ENCODE measurements around the gene MCM8.

The MCM8 gene

GRCh38 chr20:5950271-5951031 lies at the start of gene MCM8, which contains the start of gene TRMT6:
Gene MCM8, plus strand, starts transcription at chr20:5950652. Its CDS starts 1,364 bp downstream, at chr20:5952016.
Gene TRMT6, minus strand, starts transcription at chr20:5950533. Its CDS starts 128 bp downstream, at chr20:5950405.
- peak; percentile 91 for DNase-seq (ENCODE audit: low read depth)

GRCh38 chr20:5900908-5901307 lies 49.5 kb upstream of the MCM8 start:
- DNase-seq (ENCODE audit: low read depth) = no peak

- no peak for DNase-seq (ENCODE audit: low read depth)
These were observed 41.5 kb upstream of the MCM8 start for GRCh38 chr20:5908981-5909380.

DNA sequence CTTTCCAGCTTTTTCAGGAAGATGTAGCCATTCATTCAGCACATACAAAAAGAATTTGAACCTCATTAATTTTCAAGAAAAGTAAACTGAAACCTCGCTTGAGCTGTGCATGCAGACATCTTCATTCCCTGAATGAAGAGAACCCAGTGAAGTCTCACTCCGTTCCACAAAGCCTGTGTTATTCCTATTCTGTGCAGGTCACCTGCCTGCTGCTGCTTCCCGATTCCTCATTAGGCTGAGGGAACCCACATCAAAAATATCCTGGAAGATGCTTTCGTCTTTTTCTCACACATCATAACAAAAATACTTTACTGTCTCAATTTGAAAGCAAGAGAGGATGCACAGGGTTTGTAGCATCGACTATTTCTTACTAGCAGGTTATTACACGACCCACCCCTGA lies 40.3 kb upstream of the MCM8 start:
- no peak for DNase-seq (ENCODE audit: low read depth)

GRCh38 chr20:5913166-5913565 lies 37.3 kb upstream of the MCM8 start:
- no peak for DNase-seq (ENCODE audit: low read depth)

- no peak for DNase-seq (ENCODE audit: low read depth)
These were observed 35.6 kb upstream of the MCM8 start for GRCh38 chr20:5914859-5915258.

- DNase-seq (ENCODE audit: low read depth) = no peak
These were observed 31.4 kb upstream of the MCM8 start for GRCh38 chr20:5918856-5919625.

DNA sequence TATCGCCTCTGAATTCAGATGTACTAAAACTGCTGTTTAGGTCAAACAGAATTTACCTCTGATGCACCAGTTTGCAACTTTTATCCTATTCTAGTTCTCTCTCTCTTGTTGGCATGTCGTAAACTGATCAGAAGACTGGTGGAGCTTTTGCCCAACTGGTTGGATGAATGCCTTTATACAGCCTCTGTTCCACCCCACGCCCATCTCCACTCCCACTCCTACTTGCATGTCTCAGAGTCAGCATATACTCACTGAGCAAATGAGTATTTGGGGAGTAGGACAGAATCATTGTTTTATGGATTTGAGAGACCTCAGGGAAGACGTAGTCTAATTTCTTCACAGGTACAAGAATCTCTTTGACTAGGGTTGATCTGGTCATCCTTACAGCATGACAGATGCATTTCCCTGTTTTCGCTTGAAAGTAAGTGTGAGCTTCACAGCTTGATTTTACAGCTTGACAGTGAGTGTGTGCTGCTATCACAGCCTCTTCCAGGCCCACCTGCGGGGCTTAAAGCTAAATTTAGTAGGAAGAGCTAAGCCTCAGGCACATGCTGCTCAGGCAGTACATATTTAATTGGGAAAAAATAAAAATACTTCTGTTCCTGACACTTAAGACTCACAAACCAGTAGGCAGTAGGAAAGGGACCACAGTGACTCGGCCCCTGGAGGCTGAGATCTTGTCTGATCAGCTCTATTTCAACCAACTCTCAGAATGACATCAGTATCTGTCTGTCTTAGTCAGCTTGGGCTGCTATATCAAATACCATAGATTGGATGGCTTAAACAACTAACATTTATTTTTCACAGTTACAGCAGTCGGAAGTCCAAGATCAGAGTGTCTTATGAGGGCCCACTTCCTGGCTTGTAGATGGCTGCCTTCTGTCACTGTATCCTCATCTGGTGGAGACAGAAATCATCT lies 30.6 kb upstream of the MCM8 start:
- no peak for DNase-seq (ENCODE audit: low read depth)

GRCh38 chr20:5920581-5920980 lies 29.9 kb upstream of the MCM8 start:
- DNase-seq (ENCODE audit: low read depth) = no peak

DNA sequence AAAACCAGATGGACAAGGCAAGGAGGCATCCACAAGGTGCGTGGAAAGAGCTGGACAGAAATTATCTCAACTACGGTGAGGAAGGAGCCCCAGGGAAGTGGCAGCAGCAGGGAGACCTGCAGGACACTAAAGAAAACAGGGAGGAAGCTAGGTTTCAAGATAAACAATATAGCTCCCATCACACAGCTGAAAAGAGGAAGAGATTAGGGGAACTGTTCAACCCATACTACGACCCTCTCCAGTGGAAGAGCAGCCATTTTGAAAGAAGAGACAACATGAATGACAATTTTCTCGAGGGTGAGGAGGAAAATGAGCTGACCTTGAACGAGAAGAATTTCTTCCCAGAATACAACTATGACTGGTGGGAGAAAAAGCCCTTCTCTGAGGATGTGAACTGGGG lies 27.0 kb upstream of the MCM8 start:
- DNase-seq (ENCODE audit: low read depth) = no peak

GRCh38 chr20:5925551-5925950 lies 24.9 kb upstream of the MCM8 start:
- no peak for DNase-seq (ENCODE audit: low read depth)

- DNase-seq (ENCODE audit: low read depth) = no peak
These were observed 22.5 kb upstream of the MCM8 start for GRCh38 chr20:5927749-5928462.

- no peak for DNase-seq (ENCODE audit: low read depth)
These were observed 21.4 kb upstream of the MCM8 start for GRCh38 chr20:5928836-5929715.

- DNase-seq (ENCODE audit: low read depth) = no peak
These were observed 19.0 kb upstream of the MCM8 start for GRCh38 chr20:5931411-5931810.

GRCh38 chr20:5932796-5933195 lies 17.7 kb upstream of the MCM8 start:
- no peak for DNase-seq (ENCODE audit: low read depth)

DNA sequence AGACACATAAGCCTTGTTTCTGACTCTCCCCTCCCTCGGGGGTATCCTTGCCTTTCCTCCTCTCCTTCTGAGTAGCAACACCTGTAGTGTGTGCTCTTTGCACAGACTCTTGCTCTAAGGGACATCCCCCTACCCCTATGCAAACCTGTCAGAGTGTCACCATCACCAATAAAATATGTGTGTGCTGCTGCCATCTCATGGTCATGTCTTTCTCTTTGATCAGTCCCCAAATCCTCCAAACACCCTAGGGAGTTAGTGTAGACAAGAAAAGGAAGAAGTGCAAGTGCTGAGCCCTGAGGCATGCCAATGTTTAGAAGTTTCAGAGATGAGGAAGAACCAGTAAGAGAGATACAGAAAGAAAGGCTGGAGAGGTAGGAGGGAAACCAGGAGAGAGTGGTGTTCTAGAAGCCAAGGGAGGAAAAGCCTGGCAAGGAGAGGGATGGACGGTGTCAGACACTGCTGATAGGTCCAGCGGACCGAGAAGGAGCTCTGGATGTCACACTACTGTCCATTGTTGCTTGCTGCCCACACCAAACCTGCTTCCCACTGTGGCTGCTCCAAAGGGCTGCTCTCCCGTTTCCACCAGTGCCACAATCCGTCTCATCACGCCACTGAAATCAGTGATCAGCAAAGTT lies 16.5 kb upstream of the MCM8 start:
- no peak for DNase-seq (ENCODE audit: low read depth)

DNA sequence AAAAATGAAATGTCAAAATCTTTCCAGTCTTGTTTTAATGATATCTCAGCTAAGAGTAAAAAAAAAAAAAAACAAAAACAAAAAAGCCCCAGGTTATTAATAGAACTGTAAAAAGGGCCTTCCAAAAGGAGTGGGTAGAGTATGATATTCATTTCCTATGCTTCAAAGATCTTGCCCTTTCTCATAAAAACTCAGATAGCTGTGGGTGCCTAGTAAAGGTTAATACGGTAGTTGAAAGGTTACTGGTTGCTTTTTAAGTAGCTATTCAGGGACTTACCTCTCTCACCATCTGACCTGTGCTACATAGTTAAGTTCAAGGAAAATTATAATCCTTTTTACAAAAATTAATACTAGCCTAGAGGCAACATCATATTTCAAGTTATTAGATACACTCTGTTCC lies 15.1 kb upstream of the MCM8 start:
- DNase-seq (ENCODE audit: low read depth) = no peak

- DNase-seq (ENCODE audit: low read depth) = no peak
These were observed 14.2 kb upstream of the MCM8 start for GRCh38 chr20:5936238-5936637.

GRCh38 chr20:5938456-5939029 lies 11.9 kb upstream of the MCM8 start:
- no peak for DNase-seq (ENCODE audit: low read depth)

DNA sequence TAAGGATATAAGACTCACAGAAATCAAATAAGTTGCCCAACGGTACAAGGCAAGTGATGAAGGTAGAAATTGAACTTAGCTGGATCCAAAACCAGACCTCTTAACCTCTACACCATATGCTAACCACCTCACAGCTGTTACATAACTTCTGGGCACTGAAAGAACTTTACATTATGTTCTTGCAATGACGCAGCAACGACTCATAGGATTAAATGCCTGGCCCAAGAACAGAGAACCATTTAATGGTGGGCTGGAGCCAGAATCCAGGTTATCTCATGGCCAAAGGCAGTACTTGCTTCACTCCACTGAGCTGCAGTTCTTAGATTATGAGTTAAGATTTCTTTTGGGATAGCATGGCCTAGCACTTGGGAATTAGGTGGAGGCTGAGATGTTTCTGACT lies 4.5 kb upstream of the MCM8 start:
- peak; percentile 43 for DNase-seq (ENCODE audit: low read depth)
